ENCODE data around the gene FHIT. TPM values are rescaled to one million over a fixed set of nuclear protein-coding genes. Genes with fewer than 3 reads are reported as not detected.

Gene FHIT
- total and polyA plus RNA-seq, 2 donors from 2014 or later, result 20.2 to 61.2 TPM

GRCh38 chr3:60986552-60986951 is 264.7 kb downstream of the FHIT start:
- no peaks in the 10 kb centered on the region for H3K9me3 ChIP-seq (ENCODE audit: control insufficient read depth in 2 of 3, insufficient read depth in 1 of 3, low read length in 3 of 3)
- no peak overlapping the region for H3K27ac ChIP-seq (ENCODE audit: low read depth in 2 of 2, low read length in 2 of 2)
- no peak overlapping the region for H3K4me3 ChIP-seq (ENCODE audit: low read length in 3 of 3)
- H3K36me3 ChIP-seq (ENCODE audit: control insufficient read depth in 2 of 3, insufficient read depth in 3 of 3, low read length in 3 of 3), result no peaks in the 10 kb centered on the region
- no peak for DNase-seq
- no peak overlapping the region for H3K9ac ChIP-seq (ENCODE audit: low read length in 3 of 3)
- TF ChIP-seq CTCF (IDR thresholded peaks at IDR 0.05; ENCODE audit: borderline replicate concordance, extremely low read depth, insufficient read depth), result no peak
- peaks cover 0 to 3% (median 0%) of the 10 kb centered on the region in 3 donors for H3K4me1 ChIP-seq (ENCODE audit: control insufficient read depth in 2 of 3, insufficient read depth in 2 of 3, low read depth in 1 of 3, low read length in 3 of 3)
- H3K27me3 ChIP-seq (ENCODE audit: control insufficient read depth, insufficient read depth, low read length), result no peaks in the 10 kb centered on the region
- intact Hi-C loops (cut with DNase I), result no loop called here
- no peak for FAIRE-seq

GRCh38 chr3:60983906-60984305 is 267.3 kb downstream of the FHIT start:
- Histone ChIP-seq H3K27me3 (ENCODE audit: control insufficient read depth, insufficient read depth, low read length) (no peaks in the 10 kb centered on the region), H3K4me3 (ENCODE audit: low read length in 3 of 3) (no peak overlapping the region), H3K9ac (ENCODE audit: low read length in 3 of 3) (no peak overlapping the region), H3K36me3 (ENCODE audit: control insufficient read depth in 2 of 3, insufficient read depth in 3 of 3, low read length in 3 of 3) (no peaks in the 10 kb centered on the region), H3K27ac (ENCODE audit: low read depth in 2 of 2, low read length in 2 of 2) (no peak overlapping the region), H3K9me3 (ENCODE audit: control insufficient read depth in 2 of 3, insufficient read depth in 1 of 3, low read length in 3 of 3) (no peaks in the 10 kb centered on the region), H3K4me1 (ENCODE audit: control insufficient read depth in 2 of 3, insufficient read depth in 2 of 3, low read depth in 1 of 3, low read length in 3 of 3) (no peaks in the 10 kb centered on the region)
- FAIRE-seq (no peak), DNase-seq (no peak)
- no peak for TF ChIP-seq CTCF (IDR thresholded peaks at IDR 0.05; ENCODE audit: borderline replicate concordance, extremely low read depth, insufficient read depth)
- intact Hi-C loops (cut with DNase I), result no loop called here

GRCh38 chr3:60980342-60980692 is 270.9 kb downstream of the FHIT start:
- no peak for TF ChIP-seq CTCF (IDR thresholded peaks at IDR 0.05; ENCODE audit: borderline replicate concordance, extremely low read depth, insufficient read depth)
- FAIRE-seq, result no peak

More at GRCh38 chr3:60980342-60980692, 270.9 kb downstream of the FHIT start:
- Histone ChIP-seq H3K9me3 (ENCODE audit: control insufficient read depth in 2 of 3, insufficient read depth in 1 of 3, low read length in 3 of 3) (no peaks in the 10 kb centered on the region), H3K27me3 (ENCODE audit: control insufficient read depth, insufficient read depth, low read length) (no peaks in the 10 kb centered on the region), H3K4me3 (ENCODE audit: low read length in 3 of 3) (no peak overlapping the region), H3K4me1 (ENCODE audit: control insufficient read depth in 2 of 3, insufficient read depth in 2 of 3, low read depth in 1 of 3, low read length in 3 of 3) (no peaks in the 10 kb centered on the region), H3K27ac (ENCODE audit: low read depth in 2 of 2, low read length in 2 of 2) (no peak overlapping the region), H3K9ac (ENCODE audit: low read length in 3 of 3) (no peak overlapping the region), H3K36me3 (ENCODE audit: control insufficient read depth in 2 of 3, insufficient read depth in 3 of 3, low read length in 3 of 3) (no peaks in the 10 kb centered on the region)
- intact Hi-C loops (cut with DNase I), result no loop called here
- no peak for DNase-seq

Measured in kidney (tissue), 14 donors.